NB4 (cell line): Measurements from ENCODE around the gene NDUFA3.

ENCODE experiments used
- TF ChIP-seq, protein P1 (sequence below): IDR thresholded peaks from one replicate; pipeline ENCODE4 v1.5.1; 2012; ENCODE audit warnings: low read depth, low read length
- TF ChIP-seq, protein P2 (sequence below): IDR thresholded peaks from 2 replicates; pipeline ENCODE4 v1.6.1; 2011; ENCODE audit warnings: low read depth, low read length

DNA sequence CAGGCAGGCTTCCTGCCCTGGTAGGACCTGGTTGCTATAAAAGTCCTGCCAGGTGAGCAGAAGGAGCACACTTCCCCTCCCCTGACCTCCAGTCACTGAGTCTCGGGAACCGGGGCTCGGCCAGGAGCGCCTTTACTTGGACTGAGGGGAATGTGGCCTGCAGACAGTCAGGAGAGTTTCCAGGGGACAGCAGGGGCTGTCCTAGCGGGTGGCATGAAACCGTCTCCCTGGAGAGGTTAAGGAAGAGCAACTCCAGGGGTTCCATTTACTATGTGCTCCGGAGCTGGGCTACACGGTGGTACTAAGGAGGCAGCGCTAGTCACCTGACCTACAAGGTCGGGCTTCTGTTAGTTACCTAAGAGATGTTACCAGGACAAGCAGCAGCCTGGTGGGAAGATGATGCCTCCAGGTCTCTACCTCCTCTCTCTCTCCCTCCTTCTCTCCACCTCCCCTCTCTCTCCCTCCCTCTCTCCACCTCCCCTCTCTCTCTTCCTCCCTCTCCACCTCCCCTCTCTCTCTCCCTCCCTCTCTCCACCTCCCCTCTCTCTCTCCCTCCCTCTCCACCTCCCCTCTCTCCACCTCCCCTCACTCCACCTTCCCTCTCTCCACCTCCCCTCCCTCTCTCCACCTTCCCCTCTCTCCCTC lies 30.8 kb downstream of the NDUFA3 start:
- TF ChIP-seq, protein P1, sequence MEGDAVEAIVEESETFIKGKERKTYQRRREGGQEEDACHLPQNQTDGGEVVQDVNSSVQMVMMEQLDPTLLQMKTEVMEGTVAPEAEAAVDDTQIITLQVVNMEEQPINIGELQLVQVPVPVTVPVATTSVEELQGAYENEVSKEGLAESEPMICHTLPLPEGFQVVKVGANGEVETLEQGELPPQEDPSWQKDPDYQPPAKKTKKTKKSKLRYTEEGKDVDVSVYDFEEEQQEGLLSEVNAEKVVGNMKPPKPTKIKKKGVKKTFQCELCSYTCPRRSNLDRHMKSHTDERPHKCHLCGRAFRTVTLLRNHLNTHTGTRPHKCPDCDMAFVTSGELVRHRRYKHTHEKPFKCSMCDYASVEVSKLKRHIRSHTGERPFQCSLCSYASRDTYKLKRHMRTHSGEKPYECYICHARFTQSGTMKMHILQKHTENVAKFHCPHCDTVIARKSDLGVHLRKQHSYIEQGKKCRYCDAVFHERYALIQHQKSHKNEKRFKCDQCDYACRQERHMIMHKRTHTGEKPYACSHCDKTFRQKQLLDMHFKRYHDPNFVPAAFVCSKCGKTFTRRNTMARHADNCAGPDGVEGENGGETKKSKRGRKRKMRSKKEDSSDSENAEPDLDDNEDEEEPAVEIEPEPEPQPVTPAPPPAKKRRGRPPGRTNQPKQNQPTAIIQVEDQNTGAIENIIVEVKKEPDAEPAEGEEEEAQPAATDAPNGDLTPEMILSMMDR: no peak
- TF ChIP-seq, protein P2, sequence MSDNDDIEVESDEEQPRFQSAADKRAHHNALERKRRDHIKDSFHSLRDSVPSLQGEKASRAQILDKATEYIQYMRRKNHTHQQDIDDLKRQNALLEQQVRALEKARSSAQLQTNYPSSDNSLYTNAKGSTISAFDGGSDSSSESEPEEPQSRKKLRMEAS: no peak
